Lower leg skin (tissue), 4 donors: Measurements from ENCODE around the gene GSTM4. TPM values are rescaled to one million over a fixed set of nuclear protein-coding genes. Genes with fewer than 3 reads are reported as not detected.

Experiments used
- total RNA-seq, 4 donors: library from RNA; depleted of rRNA; stranded (reverse); fragments of >200 nt; gene quantifications; one replicate each; pipeline ENCODE4 v1.1.0, GENCODE V29; 2016

The GSTM4 gene
- total RNA-seq, 4 donors from 2014 or later, result 13.4 to 23.3 (median 19.1) TPM

Other genes with a start within 250 kb of the GSTM4 start
- 10 to 100 TPM; 24.6 to 46.6 (median 30.2) TPM for gene PSMA5, start 229.7 kb upstream of the GSTM4 start, total RNA-seq
- 1 to 10 TPM in 1 of 4 donors, under 1 TPM in 2, not detected in 1; 0.27 to 1.8 (median 0.38) TPM for gene SYPL2, start 189.6 kb upstream of the GSTM4 start, total RNA-seq
- 1 to 10 TPM; 4.3 to 7.8 (median 4.8) TPM for gene ATXN7L2, start 172.2 kb upstream of the GSTM4 start, total RNA-seq
- gene CYB561D1, start 162.0 kb upstream of the GSTM4 start, total RNA-seq, result 10 to 100 TPM; 11.3 to 22.7 (median 17.8) TPM
- 1 to 10 TPM; 3.9 to 7.9 (median 5.4) TPM for gene AMIGO1, start 146.4 kb upstream of the GSTM4 start, total RNA-seq
- 1 to 10 TPM in 1 of 4 donors, not detected in 3; 1.0 TPM for gene GPR61, start 116.2 kb upstream of the GSTM4 start, total RNA-seq
- gene GNAI3, start 107.5 kb upstream of the GSTM4 start, total RNA-seq, result 10 to 100 TPM in 3 of 4 donors, 1 to 10 TPM in 1; 8.5 to 13.2 (median 10.7) TPM
- not detected for gene GNAT2, start 36.5 kb upstream of the GSTM4 start, total RNA-seq
- 10 to 100 TPM; 30.9 to 62.1 (median 40.7) TPM for gene AMPD2, start 36.3 kb upstream of the GSTM4 start, total RNA-seq
- gene GSTM2, start 12.0 kb downstream of the GSTM4 start, total RNA-seq, result 100 to 1,000 TPM in 1 of 4 donors, 10 to 100 TPM in 3; 48.1 to 183 (median 57.2) TPM
- 10 to 100 TPM in 2 of 4 donors, not detected in 2; 26.1 to 60.4 TPM for gene GSTM1, start 31.7 kb downstream of the GSTM4 start, total RNA-seq
- gene GSTM5, start 56.2 kb downstream of the GSTM4 start, total RNA-seq, result 1 to 10 TPM in 3 of 4 donors, under 1 TPM in 1; 0.23 to 2.2 (median 1.5) TPM
- gene GSTM3, start 84.9 kb downstream of the GSTM4 start, total RNA-seq, result 100 to 1,000 TPM in 3 of 4 donors, 10 to 100 TPM in 1; 68.7 to 213 (median 137) TPM
- not detected for gene EPS8L3, start 107.8 kb downstream of the GSTM4 start, total RNA-seq